ENCODE data around the gene VAT1. TPM values are rescaled to one million over a fixed set of nuclear protein-coding genes. Genes with fewer than 3 reads are reported as not detected.

VAT1 gene
- polyA plus RNA-seq, 1 experiment: 245 TPM

GRCh38 chr17:42989726-42990652 is 32.2 kb downstream of the VAT1 start:
- POLR2A ChIA-PET: no interaction called here
- no peak for TF ChIP-seq CTCF (IDR thresholded peaks at IDR 0.05; ENCODE audit: insufficient read depth, low read depth, low read length)
- CTCF ChIA-PET: no interaction called here
- H3K36me3 ChIP-seq (ENCODE audit: control insufficient read depth, insufficient read depth, low read length): peaks cover 13% of the 10 kb centered on the region
- no peaks in the 10 kb centered on the region for H3K27me3 ChIP-seq (ENCODE audit: control insufficient read depth, insufficient read depth, low read length)
- DNase-seq (ENCODE audit: low read depth): peak; percentile 41
- no peak overlapping the region for H3K4me3 ChIP-seq (ENCODE audit: low read depth, low read length)

GRCh38 chr17:42989141-42989540 is 33.0 kb downstream of the VAT1 start:
- H3K4me3 ChIP-seq (ENCODE audit: low read depth, low read length): no peak overlapping the region
- peaks cover 13% of the 10 kb centered on the region for H3K36me3 ChIP-seq (ENCODE audit: control insufficient read depth, insufficient read depth, low read length)
- H3K27me3 ChIP-seq (ENCODE audit: control insufficient read depth, insufficient read depth, low read length): no peaks in the 10 kb centered on the region
- DNase-seq (ENCODE audit: low read depth): no peak
- ChIA-PET POLR2A (no interaction called here), CTCF (no interaction called here)
- no peak for TF ChIP-seq CTCF (IDR thresholded peaks at IDR 0.05; ENCODE audit: insufficient read depth, low read depth, low read length)

GRCh38 chr17:42985225-42985624 is 37.0 kb downstream of the VAT1 start:
- H3K4me3 ChIP-seq (ENCODE audit: low read depth, low read length): no peak overlapping the region
- TF ChIP-seq CTCF (IDR thresholded peaks at IDR 0.05; ENCODE audit: insufficient read depth, low read depth, low read length): no peak
- ChIA-PET POLR2A (no interaction called here), CTCF (interaction anchor here (0.6 kb wide), 1 partner anchor 80 kb away, joined by 3 read pairs; no protein-coding TSS in a partner anchor)
- peaks cover 4% of the 10 kb centered on the region for H3K36me3 ChIP-seq (ENCODE audit: control insufficient read depth, insufficient read depth, low read length)
- no peaks in the 10 kb centered on the region for H3K27me3 ChIP-seq (ENCODE audit: control insufficient read depth, insufficient read depth, low read length)
- no peak for DNase-seq (ENCODE audit: low read depth)

- POLR2A ChIA-PET: no interaction called here
These were observed 39.9 kb downstream of the VAT1 start for GRCh38 chr17:42982266-42982665.

More at GRCh38 chr17:42982266-42982665, 39.9 kb downstream of the VAT1 start:
- TF ChIP-seq CTCF (IDR thresholded peaks at IDR 0.05; ENCODE audit: insufficient read depth, low read depth, low read length): no peak
- no peak for DNase-seq (ENCODE audit: low read depth)
- CTCF ChIA-PET: no interaction called here
- no peaks in the 10 kb centered on the region for H3K27me3 ChIP-seq (ENCODE audit: control insufficient read depth, insufficient read depth, low read length)
- peaks cover 2% of the 10 kb centered on the region for H3K36me3 ChIP-seq (ENCODE audit: control insufficient read depth, insufficient read depth, low read length)
- H3K4me3 ChIP-seq (ENCODE audit: low read depth, low read length): no peak overlapping the region
